EH (cell line): ENCODE measurements around the gene PROSER2.

ENCODE experiments used
- DNase-seq: peaks from one replicate; pipeline ENCODE4 v3.0.0-alpha.2; 2015; ENCODE audit warnings: low read depth

PROSER2 gene, protein sequence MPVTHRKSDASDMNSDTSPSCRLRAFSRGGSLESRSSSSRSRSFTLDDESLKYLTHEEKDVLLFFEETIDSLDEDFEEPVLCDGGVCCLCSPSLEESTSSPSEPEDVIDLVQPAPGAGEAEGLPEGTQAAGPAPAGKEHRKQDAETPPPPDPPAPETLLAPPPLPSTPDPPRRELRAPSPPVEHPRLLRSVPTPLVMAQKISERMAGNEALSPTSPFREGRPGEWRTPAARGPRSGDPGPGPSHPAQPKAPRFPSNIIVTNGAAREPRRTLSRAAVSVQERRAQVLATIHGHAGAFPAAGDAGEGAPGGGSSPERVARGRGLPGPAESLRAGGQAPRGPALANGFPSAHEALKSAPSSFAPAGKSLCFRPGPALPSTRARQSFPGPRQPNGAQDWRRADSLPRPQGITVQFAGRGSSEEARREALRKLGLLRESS

DNA sequence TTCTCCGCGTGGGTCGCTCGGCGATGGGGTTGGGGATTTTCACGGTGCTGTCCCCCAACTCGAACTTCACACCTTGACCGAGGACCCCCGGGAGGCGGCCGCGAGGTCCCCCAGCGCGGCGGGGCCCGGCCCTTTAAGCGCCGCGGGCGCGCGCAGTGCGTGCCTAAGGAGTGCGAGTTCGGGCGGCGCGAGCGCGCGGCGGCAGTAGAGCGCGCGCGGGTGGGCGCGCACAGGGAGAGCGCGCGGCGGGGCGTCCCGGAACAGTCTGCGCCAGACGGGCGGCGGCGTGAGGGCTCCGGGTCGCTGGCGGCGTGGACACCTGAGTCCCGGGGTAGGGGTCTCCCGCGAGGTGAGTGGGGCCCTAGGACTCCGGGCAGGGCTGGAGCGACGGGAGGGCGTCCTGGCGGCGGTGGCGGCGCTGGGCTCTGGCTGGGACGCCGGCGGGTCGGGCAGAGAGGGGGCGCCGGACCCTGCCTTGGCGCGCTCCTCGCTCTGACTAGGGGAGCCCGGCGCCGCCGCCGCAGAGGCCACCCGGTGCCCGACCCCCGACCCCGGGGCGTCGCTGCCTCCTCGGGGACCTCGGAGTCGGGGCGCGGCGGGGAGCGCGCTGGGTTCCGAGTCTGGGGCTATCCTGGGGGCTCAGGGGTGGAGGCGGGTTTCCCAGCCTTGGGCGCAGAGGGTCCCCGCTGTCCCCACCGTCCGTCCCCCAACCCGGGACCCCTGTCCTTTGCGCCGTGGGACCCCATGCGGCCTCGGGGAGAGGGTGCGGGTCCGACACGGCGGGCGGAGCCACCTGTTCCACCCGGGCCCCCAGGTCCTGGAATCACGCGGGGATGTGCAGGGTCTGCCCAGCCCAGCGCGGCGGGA, at the start of gene PROSER2:
Gene PROSER2 (plus strand): TSS at position 235 of the 867 bp plus-strand sequence. CDS start 28,722 bp downstream, outside the sequence.
- peak; percentile 54 for DNase-seq

DNA sequence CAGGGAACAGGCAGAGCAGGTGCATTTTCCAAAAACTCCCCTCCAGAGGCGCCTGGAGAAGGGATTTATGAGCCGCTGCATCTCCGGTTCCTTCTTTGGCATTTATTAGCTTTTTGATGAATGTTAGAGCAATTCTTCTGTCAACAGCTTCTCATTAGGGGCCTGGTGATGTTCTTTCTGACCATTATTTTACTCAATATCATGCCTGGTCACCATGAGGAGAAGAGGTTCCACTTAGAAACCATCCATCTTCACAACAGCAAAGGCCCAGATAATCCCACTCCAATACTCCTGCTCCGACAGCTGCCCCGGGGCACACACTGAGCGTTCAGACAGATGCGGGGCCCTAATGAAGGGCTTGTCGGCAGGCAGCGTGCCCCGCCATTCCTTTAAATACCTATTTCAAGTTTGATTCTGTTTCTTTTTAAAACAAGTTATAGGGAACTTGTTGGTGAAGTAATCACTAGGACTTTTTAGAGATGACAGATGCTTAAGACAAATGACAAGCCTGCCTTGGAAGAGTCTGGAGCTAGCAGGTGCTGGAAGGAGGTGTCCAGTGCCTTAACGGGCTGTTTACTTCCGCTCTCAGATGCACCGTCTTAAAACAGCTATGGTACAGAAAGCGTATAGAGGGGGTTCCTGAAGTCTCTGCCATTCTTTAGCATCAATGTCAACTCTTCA, 49.3 kb upstream of the PROSER2 start:
- no peak for DNase-seq

DNA sequence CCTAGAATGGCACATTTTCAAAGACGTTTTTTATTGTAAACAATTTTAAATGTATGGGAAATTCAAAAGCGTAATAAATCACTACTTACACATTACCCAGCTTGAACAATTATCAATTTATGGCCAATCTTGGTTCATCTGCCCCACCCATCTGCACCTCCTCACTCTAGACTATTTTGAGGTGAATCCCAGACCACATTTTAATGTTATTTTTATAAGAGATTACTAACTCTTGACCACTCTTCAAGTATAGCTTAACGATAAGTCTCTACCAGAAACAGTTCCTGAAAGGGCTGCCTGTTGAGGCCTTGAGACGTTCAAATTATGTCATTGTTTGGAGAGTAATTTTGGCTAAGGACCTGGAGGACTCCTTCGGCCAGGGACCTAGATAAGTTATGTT, 47.7 kb upstream of the PROSER2 start:
- no peak for DNase-seq

DNA sequence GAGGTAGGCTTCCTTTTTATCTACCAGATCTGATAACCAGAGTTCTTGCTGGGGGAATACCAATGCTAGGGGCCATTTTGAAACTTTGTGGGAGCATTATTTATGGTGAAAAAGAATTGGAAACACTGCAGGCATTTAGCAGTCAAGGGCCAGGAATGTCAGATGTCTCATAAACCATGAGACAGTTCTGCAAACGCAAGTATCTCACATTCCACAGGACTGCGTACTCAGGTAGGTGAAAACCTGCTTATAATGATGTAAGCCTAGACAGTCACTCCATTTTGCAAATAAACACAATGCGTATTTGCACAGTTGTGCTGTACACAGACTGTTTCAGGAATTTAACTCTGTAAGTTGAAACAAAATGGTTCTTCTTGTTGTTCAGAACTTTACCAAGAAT, 47.1 kb upstream of the PROSER2 start:
- DNase-seq: peak; percentile 58

DNA sequence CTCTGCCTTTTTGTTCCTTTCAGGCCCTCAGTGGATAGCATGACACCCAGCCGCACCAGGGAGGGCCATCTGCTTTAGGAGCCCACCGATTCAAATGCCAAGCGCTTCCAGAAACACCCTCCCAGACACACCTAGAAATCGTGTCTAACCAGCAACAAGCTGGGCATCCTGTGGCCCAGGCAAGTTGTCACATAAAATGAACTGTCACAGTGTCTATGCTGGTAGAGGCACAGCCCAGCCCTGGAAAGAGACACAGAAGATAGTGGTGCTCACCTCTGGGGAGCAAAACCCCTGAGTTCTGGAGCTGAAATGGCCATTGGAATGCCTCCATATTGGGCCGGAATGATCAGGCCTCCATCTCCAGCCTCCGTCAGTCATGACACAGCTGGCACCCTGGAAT, 42.0 kb upstream of the PROSER2 start:
- no peak for DNase-seq

DNA sequence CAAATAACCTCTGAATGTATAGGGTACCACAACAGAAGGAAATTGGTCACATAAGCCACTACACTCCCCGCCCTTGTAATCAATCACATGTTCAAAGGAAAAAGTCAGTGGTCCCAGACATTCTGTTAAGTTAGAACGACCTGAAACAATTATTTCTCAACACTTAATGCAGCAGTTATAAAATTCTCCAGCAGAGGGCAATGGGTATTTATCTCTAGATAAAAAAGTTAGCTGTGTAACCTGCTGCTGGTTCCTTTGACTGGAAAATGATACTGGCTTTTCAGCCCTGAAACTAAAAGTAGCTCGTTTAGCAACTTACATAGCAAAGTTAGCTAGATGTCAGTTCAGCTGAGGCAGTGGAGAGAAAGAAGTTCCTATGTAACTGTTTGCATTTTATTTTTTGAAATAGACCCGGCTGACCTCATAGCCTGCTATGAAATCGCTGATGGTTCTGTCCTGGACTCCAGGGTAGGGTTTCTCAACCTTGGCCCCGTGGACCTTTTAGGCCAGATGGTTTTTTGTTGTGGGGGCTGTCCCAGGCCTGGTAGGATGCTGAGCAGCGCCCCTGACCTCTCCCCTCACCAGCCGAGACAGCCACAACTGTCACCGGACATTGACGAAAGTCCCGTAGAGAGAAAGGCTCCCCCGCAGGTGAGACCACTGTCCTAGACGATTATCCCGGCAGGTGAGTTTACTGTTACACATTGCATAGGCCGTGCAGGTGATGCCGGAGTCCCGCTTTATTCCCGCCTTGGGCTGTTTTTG, 40.2 kb upstream of the PROSER2 start:
- peak; percentile 62 for DNase-seq

DNA sequence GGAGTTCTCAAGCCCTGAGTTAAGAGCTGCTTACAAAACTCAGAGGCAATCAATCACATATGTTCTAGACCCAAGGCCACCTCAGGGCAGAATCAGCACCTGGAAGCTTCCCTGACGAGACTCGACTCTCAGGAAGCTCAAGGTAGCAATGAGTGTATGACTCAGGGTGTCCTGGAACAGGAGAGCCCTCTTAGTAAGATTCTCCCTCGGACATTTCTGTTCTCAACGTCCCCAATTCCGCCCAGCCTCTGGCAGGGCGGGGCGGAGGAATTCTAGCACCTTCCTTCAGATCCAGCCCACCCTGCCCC, 39.6 kb upstream of the PROSER2 start:
- DNase-seq: no peak

DNA sequence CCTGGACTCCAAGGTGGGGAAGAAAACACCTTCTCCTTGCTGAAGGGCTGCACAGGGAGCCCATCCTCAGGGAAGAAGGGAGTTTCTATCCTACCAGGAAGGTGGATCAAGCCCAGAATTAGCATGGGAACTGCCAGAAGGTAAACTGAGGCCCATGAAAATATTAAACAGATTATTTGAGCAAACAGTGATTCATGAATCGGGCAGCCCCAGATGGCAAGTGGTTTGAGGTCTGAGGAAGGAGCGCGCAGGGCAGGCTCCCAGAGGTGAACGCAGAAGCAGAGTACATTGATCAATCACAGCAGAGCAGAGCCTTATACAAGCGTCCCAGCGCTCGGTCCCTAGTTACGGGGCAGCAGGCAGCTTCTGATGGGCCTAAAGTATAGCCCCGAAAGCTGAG, 35.8 kb upstream of the PROSER2 start:
- DNase-seq: no peak

DNA sequence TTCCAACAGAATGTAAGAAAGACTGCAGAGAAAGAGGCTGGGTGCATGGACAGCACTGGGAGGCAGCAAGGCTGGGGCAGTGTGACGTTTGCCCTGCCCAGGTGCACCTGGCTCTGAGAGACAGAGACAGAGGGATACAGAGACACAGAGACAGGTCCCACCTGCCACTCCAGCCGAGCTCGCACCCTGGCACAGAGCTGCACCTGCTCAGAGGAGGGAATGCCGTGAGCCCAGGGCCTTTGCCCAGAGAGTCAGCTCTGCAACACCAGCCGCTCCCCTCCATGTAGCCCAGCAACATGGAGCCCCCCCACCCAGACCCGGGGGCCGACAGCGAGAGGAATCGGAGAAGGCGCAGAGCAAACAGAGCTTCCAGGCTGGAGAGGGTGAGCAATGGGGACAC, 35.3 kb upstream of the PROSER2 start:
- DNase-seq: no peak

DNA sequence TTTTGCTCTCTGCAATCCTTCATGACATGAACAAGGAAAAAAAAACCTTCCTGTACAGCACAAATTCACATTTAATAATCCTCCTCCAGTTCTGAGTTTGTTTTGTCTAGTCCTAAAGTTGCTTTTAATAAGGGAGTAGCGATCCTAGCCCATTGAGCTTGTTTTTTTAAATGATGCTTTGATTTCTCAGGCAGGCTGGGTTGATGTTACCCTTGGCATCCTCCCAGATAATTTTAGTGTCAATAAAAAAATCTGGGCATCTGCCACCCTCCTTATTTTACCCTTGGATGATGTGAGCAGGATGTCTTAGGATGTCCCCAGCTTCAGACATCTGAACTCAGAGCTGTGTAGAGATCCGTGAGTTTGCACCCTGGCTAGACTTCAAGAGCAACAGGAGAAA, 33.9 kb upstream of the PROSER2 start:
- peak; percentile 23 for DNase-seq

DNA sequence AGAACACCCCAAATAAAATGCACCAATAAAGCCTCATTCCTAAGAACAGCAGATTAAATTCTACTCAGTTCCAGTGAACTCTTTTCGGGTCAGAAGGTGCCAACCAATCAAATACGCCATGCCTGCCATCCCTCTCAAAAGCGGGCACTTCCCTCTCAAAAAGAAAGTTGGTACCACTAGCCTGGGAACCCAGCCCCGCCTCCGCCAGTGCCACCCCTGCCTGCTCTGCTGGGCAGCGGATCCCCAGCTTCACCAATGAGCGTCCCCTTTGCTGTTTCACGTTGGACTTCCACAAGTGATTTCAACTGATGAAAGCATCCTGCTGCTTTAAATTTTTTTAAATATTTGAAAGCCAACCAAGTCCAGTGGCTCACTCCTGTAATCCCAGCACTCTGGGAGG, 33.2 kb upstream of the PROSER2 start:
- no peak for DNase-seq

DNA sequence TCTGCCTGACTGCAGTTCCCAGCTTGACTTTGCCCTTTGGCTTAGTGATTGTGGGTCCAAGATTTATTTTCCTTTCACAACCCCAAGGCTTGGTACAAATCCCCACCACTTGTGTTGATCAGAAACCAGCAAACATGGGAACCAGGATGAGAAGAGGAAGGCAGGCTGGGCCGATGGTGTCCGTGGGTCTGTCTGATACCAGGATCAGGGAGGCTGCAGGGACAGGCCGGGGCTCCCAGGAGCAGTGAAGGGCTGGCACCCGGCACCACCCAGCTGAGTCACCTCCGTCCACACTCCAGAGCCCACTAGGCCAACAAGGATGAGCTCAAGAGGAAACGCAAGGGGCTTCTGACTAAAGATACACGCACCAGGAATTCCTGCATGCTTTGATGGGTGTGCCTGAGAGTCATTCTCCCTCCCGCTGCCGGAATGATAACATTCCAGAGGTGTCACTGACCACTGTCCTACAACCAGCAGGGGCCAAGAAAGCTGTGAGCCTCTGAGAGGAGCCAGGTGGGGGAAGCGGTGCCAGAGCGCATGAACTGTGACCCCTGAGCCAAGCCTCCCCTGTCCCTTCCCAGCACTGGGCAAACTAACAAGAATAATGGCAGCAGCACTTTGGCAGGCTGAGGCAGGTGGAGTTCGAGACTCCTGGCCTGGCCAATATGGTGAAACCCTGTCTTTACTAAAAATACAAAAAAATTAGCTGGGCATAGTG, 29.2 kb upstream of the PROSER2 start:
- DNase-seq: peak; percentile 86

DNA sequence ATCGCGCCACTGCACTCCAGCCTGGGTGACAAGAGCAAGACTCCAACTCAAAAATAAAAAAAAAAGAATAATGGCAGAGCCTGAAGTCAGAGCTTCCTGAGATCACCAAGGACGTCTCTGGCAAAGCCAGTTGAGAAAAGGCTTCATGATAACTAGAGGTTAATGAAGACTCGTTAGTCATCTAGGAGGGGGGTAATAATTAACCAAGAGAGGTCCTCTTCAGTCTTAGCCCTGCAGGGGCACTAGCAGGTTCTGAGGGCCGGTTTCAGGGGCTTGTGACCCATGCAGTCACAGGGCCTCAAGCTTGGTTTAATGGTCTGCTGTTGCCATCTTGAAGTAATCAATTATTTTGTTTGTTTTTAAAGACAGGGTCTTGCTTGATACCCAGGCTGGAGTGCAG, 28.6 kb upstream of the PROSER2 start:
- DNase-seq: no peak

DNA sequence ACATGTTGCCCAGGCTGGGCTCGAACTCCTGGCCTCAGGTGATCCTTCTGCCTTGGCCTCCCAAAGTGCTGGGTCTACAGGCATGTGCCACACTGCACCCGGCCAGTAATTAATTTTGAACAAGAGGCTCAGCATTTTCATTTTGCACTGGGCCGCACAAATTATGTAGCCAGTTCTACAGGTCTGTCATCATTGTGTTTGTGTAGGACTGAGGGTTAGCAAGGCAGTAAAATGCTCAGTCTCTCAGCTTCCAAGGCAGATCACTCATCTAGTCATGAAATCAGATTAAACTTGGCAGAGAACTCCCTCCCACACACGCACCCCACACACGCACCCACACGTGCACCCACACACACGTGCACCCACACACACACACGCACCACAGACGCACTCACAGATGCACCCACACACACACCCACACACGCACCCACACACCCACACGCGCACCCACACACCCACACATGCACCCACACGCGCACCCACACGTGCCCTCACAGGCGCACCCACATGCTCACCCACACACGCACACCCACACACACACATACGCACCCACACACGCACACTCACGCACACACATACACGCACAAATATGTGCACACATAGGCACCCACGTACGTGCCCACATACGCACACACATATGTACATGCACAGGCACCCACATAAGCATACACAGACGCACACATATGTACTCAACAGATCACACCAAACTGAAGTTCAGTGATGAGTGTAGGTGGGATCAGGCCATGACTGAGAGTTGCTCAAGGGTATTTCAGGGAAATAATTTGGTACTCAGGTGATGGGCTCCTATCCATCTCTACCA, 27.8 kb upstream of the PROSER2 start:
- no peak for DNase-seq

DNA sequence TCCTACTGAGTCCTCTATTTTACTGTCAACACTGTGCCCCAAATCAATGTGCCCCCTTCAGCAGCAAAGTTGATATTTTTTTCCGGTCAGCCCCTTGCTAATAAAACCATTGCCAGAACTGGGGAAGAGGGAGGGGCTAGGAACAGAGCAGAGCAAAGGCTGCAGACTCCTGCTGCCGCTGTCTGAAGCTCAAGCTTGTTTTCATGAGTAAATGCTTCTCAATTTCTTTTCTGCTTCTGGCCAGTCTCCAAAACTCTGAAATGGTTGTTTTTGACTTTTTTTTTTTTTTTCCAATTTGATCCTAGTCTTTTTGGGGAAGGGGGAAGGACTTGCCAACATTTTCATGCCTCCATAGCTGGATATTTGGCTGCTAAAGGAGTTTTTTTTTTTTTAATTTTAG, 26.7 kb upstream of the PROSER2 start:
- DNase-seq: no peak

DNA sequence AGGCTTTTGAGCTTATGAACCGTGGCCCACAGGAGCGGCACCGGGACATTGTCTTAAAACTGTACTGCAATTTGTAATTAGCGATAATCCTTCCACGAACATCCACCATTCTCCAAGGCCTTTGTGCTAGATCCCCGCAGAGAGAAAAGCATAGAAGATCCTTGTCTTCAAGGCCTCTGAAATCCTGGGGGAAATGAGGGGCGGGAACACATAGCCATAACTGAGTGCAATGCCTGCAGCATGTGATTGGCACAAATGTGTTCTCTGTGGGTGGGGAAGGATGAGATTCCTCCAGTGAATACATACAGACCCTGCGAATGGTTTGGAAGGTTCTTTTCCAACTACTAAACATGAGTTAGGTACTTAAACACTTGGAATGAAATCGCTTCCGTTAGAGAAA, 25.9 kb upstream of the PROSER2 start:
- no peak for DNase-seq

DNA sequence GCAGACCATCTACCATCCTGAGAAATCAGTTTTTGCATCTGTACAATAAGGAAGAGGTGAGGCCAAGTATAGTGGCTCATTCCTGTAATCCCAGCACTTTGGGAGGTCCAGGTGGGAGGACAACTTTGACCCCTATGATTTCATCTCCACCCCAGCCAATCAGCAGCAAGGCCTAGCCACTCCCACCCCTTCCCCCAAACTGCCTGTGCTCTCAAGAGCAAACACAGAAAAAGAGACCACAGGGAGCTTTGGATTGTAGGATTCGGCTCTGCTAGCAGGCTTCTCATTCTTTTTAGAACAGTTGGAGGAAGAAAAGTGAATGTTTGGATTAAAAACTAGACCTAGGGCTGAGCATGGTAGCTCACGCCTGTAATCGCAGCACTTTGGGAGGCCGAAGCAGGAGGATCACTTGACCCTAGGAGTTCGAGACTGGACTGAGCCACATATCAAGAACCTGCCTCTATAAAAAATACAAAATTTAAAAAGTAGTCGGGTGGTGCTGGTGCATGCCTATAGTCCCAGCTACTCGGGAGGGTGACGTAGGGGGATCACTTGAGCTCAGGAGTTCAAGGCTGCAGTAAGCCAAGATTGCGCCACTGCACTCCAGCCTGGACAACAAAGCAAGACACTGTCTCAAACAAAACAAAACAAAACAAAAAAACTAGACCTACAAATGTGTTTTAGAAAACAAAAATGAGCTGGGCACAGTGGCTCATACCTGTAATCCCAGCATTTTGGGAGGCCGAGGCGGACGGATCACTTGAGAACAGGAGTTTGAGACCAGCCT, 25.1 kb upstream of the PROSER2 start:
- DNase-seq: no peak

DNA sequence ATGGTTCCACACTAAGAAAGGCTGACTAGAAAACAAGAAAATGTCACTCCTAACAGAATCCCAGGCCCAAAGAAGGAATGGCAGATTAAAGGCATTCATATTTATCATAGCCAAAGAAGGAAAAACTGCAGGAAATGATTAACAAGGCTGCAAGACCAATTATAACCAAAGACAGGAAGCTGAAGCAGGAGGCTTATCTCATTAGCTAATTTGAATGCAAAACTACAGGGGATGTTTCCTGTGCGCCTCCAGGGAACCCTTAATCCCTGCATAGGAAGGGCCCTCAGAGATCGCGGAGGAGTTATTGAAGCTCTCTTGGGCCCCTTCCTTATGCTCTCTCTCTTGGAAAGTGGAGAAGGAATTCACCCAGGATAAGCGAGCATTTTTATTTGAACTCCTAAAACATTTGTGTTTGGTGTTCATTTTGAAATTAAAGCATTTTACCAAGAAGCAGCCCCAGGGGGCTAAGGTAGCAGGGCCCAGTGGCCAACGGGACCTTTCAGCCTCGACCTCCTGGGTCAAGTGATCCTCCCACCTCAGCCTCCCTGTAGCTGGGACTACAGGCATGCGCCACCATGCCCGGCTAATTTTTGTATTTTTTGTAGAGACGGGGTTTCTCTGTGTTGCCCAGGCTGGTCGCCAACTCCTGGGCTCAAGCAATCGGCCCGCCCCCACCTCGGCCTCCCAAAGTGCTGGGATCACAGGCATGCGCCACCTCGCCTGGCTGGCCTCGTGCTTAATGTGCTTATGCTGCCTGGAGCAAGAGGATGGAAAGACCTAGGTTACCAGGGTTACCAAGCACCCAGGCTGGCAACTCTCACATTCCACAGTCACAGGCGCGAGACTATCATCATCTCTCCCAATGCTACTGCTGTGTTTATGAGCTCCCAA, 24.1 kb upstream of the PROSER2 start:
- DNase-seq: peak; percentile 30

DNA sequence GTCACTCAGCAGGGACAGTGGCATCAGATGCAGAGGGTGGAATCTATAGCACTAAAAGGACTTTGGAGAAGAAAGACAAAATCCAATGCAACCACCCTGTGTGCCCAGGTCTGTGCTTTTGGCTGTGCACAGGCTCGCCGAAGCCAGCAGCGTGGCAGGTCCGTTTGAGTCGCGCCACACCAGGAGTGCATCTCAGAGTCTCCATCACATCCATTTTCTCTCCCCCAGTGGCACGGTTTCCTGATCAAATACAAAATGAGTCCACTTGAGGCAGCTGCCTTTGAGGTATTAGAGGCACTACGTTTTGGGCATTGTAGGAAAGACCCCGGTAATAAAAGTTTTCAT, 23.4 kb upstream of the PROSER2 start:
- no peak for DNase-seq
